GM19395 (cell line): ENCODE measurements around the gene ANKRD10.

Experiments used
- ATAC-seq: cut with Tn5 transposase; IDR thresholded peaks from one replicate; pipeline ENCODE4 v1.9.1; 2021; ENCODE audit warnings: mild to moderate bottlenecking, moderate library complexity; ENCODE audit not compliant: unreplicated experiment

Gene ANKRD10

DNA sequence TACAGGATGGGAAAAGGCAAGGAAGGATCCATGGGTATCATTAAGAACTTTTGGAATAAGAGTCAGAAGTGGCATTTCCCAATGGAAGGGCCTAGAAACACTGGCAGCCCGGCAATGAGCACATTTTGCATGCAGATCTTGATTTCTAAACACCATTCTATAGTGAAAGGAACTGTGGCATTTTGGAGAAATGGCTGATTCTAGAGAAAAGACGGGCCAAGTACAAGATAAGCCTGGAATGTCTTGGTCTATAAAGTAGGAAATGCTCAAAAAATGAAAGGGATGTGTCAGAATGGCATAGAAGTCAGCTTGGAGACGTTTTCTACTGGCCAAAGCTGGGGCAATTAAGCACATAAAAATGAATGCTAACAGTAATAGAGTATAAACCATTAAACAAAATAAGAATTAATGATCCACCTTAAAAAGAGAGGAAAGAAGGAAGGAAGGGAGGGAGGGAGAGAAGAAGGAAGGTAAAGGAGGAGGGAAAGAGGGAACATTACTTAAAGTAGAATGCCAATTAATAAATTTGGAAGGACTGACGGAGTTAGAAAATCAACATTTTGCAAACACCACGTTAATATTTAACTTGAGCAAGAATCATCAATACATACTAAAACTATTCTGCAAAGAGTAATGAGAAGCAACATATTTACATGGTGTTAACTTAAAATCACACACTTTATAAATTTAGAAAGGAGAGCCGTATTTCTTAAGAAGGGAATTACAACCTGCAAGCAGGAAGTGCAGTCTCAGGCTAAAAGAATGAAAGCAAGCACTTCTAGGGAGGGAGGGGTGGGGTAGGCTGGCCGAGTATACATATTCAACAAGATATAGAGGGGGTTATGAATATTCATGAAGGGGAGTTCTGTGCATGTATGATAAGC, 78.9 kb downstream of the ANKRD10 start:
- no peak for ATAC-seq

DNA sequence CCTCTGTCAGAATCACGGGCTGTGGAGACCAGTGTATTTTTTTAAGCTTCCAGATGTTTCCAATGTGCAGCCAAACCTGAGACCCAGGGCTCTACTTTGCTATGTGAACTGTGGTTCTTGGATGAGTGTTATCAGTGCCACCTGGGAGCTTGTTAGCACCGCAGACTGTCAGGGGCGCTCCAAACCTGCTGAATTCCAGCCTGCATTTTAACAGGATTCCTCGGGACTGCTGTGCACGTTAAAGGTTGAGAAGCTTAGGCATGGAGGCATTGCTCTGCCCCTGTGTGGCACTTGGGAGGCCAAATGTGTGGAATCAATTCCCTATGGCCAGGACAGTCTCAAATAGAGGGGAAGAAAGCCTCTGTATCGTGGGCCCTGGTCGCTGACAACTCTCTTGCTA, 80.3 kb downstream of the ANKRD10 start:
- no peak for ATAC-seq

DNA sequence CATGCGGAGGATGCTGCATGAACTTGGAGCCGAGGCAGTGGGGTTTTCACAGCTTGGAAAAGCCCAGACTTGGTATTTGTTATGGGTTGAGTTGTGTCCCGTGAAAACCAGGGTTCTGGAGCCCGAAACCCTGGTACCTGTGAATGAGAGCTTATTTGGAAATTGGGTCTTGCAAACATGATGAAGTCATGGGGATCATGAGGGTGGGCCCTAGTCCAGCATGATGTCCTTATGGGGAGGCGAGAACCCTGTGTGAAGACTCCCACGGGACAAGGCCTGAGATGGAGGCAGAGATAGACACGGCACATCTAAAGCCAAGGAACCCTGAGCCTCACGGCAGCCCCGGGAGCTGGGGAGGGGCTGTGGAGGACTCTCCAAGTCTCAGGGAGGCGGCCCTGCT, 82.3 kb downstream of the ANKRD10 start:
- no peak for ATAC-seq

DNA sequence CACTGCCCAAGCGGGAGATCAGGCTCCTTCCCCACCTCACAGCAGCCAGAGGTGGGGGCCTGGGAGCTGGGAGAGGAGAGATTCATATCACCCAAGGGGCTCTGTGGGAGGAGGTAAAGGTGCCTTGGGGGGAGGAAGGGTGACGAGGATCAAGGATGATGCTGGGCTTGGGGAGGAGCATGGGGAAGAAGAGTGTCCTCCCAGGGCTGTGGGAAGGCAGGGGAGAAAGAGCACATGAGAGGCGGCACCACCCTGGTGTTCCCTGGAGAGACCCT, 82.7 kb downstream of the ANKRD10 start:
- no peak for ATAC-seq

DNA sequence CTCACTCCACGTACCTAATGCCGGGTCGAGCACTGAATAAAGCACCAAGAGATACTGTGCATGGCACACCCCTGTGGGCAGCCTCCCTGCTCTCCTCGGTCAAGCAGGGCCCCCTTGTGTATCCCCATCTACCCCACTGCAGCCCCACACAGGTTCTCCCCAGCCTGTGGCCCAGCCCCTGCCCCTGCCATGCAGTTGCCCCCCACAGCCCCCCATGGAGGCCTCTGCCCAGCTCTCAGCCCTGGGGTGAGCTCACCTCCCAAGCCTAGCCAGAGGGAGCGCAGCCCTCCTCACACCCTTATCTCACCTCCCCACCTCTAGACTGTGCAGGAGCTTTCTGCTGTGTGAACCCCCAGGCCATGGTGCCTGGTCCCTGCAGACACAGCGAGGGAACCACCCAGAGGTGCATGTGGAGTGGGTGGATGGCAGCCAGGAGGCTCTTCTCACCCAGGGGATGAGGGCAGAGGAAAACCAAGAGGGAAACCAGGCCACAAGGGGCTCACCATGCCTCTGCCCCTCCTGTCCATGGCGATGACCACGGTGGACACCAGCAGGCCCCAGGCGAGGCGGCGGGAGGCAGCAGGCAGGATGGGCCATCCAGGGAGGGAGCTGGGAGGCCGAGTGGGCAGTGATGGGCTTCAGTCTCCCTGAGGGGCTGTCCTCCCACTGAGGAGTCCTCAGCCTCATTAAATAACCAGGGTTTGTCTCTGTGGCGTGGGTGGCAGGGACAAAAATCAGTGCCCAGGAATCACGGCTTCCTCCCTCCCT, 83.2 kb downstream of the ANKRD10 start:
- no peak for ATAC-seq

DNA sequence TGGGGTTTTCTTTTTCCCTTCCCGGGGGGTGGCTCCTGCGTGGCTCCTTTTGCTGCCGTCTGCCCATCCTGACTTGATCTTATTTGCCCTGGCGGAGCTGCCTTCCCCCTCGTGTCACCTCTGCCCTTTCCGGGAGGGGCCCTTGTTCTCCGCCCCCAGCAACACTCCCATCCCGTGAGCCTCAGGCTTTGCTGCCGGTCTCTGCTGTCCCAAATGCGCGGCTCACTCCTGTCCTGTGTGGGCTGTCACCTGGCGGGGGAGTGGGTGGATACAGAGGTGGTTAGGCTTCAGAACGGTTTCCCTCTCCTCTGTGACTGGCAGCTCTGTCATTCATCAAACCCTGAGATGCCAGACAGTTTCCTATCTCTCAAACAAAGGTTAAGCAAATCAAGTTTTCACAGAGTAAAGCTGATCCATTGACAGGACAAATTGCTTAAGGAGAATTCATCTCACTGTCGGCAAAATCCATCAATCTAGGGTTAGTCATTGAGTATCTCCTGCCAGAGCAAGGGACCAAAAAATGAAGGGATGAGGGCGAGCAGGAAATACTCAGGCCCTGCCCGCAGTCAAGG, 84.0 kb downstream of the ANKRD10 start:
- no peak for ATAC-seq

DNA sequence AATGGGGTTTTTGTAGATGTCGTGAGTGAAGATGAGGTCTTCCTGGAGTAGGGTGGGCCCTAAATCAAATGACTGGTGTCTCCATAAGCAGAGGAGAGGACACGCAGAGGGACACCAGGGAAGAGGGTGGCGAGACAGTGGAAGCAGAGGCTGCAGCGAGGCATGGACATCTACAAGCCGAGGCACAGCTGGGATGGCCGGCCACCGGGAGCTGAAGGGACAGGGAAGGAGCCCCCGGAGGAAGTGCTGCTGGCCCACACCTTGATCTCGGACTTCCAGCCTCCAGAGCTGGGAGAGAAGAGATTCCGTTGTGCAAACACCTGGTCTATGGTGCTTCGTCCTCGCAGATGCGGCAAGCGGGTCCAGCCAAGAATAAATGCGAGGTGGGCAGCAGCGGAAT, 84.5 kb downstream of the ANKRD10 start:
- ATAC-seq: no peak

DNA sequence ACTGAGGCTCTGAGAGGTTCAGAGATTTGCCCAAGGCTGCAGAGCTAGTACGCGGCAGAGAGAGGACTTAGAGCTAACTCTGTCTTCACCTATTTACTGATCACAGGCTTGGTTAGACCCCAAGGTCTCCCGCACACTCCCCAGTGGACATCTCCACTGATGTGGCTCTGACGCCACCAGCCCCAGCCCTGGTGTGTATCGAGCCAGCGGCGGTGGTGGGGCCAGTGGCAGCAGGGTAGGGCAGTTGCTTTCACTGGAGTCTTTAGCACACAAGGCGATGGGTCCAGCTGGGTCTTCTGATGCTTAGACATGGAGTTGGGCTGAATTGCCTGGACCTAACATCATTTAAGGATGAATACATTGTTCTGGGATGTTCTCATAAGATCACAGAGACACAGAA, 85.4 kb downstream of the ANKRD10 start:
- no peak for ATAC-seq

DNA sequence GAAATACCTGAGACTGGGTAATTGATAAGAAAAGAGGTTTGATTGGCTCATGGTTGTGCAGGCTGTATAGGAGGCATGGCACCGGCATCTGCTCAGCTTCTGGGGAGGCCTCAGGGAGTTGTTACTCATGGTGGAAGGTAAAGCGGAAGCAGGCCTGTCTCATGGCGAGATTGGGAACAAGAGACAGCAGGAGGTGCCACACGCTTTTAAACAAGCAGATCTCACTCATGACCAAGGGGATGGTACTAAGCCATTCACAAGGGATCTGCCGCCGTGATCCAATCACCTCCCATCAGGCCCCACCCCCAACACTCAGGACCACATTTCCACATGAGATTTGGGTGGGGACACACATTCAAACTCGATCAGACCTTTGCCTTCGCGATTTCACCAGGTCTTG, 86.2 kb downstream of the ANKRD10 start:
- no peak for ATAC-seq
